ENCODE results near the gene LCP2. TPM values are rescaled to one million over a fixed set of nuclear protein-coding genes. Genes with fewer than 3 reads are reported as not detected.

The LCP2 gene
- total and polyA plus RNA-seq, 2 donors (not counting 3 experiments of a cell fraction or from before 2014, with no cell fraction given), result not detected

- Histone ChIP-seq H3K9me1 (replicated peaks; ENCODE audit: control insufficient read depth, extremely low read depth, insufficient read depth, low read length) (no peaks in the 10 kb centered on the region), H3K4me2 (ENCODE audit: insufficient read depth, low read length) (no peak overlapping the region), H3K27ac (ENCODE audit: insufficient read depth, low read depth, low read length) (no peak overlapping the region), H3K27me3 (ENCODE audit: control insufficient read depth in 2 of 2, insufficient read depth in 2 of 2, low read length in 2 of 2) (peaks cover 3 to 5% of the 10 kb centered on the region in 2 experiments), H3K4me1 (ENCODE audit: control insufficient read depth, extremely low read depth, insufficient read depth, low read length) (no peaks in the 10 kb centered on the region), H2AFZ (ENCODE audit: low read depth, low read length) (no peak overlapping the region), H3K79me2 (ENCODE audit: control insufficient read depth, insufficient read depth, low read length) (no peaks in the 10 kb centered on the region), H3K9me3 (replicated peaks; ENCODE audit: control insufficient read depth, insufficient read depth, low read length) (no peaks in the 10 kb centered on the region), H3K4me3 (replicated peaks in 1 of 3; ENCODE audit: insufficient read depth in 1 of 3, low read depth in 1 of 3, low read length in 3 of 3) (no peak overlapping the region), H3K9ac (replicated peaks; ENCODE audit: extremely low read depth, insufficient read depth, low read length) (no peak overlapping the region), H4K20me1 (replicated peaks; ENCODE audit: control insufficient read depth, extremely low read depth, insufficient read depth, low read length) (no peaks in the 10 kb centered on the region), H3K36me3 (ENCODE audit: control insufficient read depth in 2 of 2, extremely low read depth in 1 of 2, insufficient read depth in 2 of 2, low read length in 2 of 2) (no peaks in the 10 kb centered on the region)
- CTCF ChIA-PET, result interaction anchor here (1.2 to 1.3 kb wide), 2 partner anchors 17 to 110 kb away, joined by 3 to 5 read pairs; no protein-coding TSS in a partner anchor
- dilution Hi-C loops (cut with MboI; ENCODE audit: extremely low pct_ligation_motif_present, low sequenced_read_pairs) (no loop called here), intact Hi-C loops (cut with micrococcal nuclease) (no loop called here)
- TF ChIP-seq JUN (IDR thresholded peaks at IDR 0.05; ENCODE audit: borderline replicate concordance, insufficient read depth, insufficient read length, low read depth), result no peak
- no peak for TF ChIP-seq FOS (IDR thresholded peaks at IDR 0.05; ENCODE audit: borderline replicate concordance, insufficient read depth, low read length)
- TF ChIP-seq MYC (IDR thresholded peaks at IDR 0.05; ENCODE audit: low read depth, low read length), result no peak
- no peak for TF ChIP-seq MAX (IDR thresholded peaks at IDR 0.05; ENCODE audit: insufficient read depth, insufficient read length)
- TF ChIP-seq CTCF (IDR thresholded peaks at IDR 0.05; ENCODE audit: extremely low read depth in 1 of 2, insufficient read depth in 1 of 2, low read depth in 1 of 2, low read length in 2 of 2), result no peak
- no peak for TF ChIP-seq POLR2AphosphoS5 (IDR thresholded peaks at IDR 0.05; ENCODE audit: insufficient read depth, low read depth, low read length)
- no peak for TF ChIP-seq GATA2 (IDR thresholded peaks at IDR 0.05; ENCODE audit: insufficient read depth, insufficient read length, low read depth, low read length)
- TF ChIP-seq POLR2A (IDR thresholded peaks at IDR 0.05; ENCODE audit: low read depth, low read length), result no peak
- TF ChIP-seq EZH2 (IDR thresholded peaks at IDR 0.05; ENCODE audit: borderline replicate concordance, low read depth, low read length, severe bottlenecking), result no peak
- no TSS peak for BruUV-seq (replicated peaks)
- POLR2A ChIA-PET, result no interaction called here
- FAIRE-seq, result no peak
- no peak for DNase-seq (ENCODE audit: low read depth, low spot score)
Measured at GRCh38 chr5:170294057-170294456, 3.5 kb downstream of the LCP2 start.

Data from endothelial cell of umbilical vein (primary cell).